Osteoblast (primary cell): Measurements from ENCODE around the gene UNC13D. TPM values are rescaled to one million over a fixed set of nuclear protein-coding genes. Genes with fewer than 3 reads are reported as not detected.

Source experiments
- DNase-seq: peaks from one replicate; pipeline ENCODE4 v3.0.0; 2011; ENCODE audit warnings: low spot score, mixed read lengths; ENCODE audit not compliant: insufficient read length; ENCODE audit errors: missing footprints
- H2AFZ ChIP-seq: 2 replicates; pipeline ENCODE4 v1.6.0; 2011; ENCODE audit warnings: mild to moderate bottlenecking, low read length
- H3K27ac ChIP-seq: 2 replicates; pipeline ENCODE4 v1.5.1; 2011; ENCODE audit warnings: mild to moderate bottlenecking, low read depth, low read length, moderate library complexity
- H3K27me3 ChIP-seq: 2 replicates; pipeline ENCODE4 v1.6.0; 2012; ENCODE audit warnings: mild to moderate bottlenecking, control low read depth, inconsistent platforms, low read length, moderate library complexity; ENCODE audit not compliant: insufficient read depth
- H3K36me3 ChIP-seq: 2 replicates; pipeline ENCODE4 v1.5.1; 2011; ENCODE audit warnings: mild to moderate bottlenecking, low read length, control low read depth, moderate library complexity; ENCODE audit not compliant: insufficient read depth
- H3K4me1 ChIP-seq: 2 replicates; pipeline ENCODE4 v1.5.1; 2011; ENCODE audit warnings: mild to moderate bottlenecking, low read length, control low read depth, moderate library complexity; ENCODE audit not compliant: insufficient read depth
- H3K4me2 ChIP-seq: 2 replicates; pipeline ENCODE4 v1.6.0; 2011; ENCODE audit warnings: mild to moderate bottlenecking, low read length; ENCODE audit not compliant: insufficient read depth
- H3K4me3 ChIP-seq: fragments of 200-600 bp; sonication (generic); 3 replicates; pipeline ENCODE4 v1.5.1; 2012; ENCODE audit warnings: mild to moderate bottlenecking, low read length, inconsistent platforms; ENCODE audit not compliant: insufficient read depth
- H3K79me2 ChIP-seq: 2 replicates; pipeline ENCODE4 v1.6.0; 2012; ENCODE audit warnings: mild to moderate bottlenecking, low read length, control low read depth, inconsistent platforms; ENCODE audit not compliant: insufficient read depth
- H3K9me3 ChIP-seq: 2 replicates; pipeline ENCODE4 v1.5.1; 2011; ENCODE audit warnings: low read depth, low read length, control low read depth
- H4K20me1 ChIP-seq: 2 replicates; pipeline ENCODE4 v1.6.0; 2012; ENCODE audit warnings: mild to moderate bottlenecking, low read length, control low read depth; ENCODE audit not compliant: insufficient read depth
- total RNA-seq: library from RNA; depleted of rRNA; stranded (reverse); fragments of >200 nt; gene quantifications from 2 replicates; pipeline ENCODE4 v1.2.3, GENCODE V29; 2012
- TF ChIP-seq, protein P1 (sequence below): IDR thresholded peaks from 2 replicates; pipeline ENCODE4 v1.5.1; 2011; ENCODE audit warnings: mild to moderate bottlenecking, low read depth, low read length, moderate library complexity; ENCODE audit errors: extremely low read depth

Gene UNC13D
- total RNA-seq, 1 donor, result 1.1 TPM

DNA sequence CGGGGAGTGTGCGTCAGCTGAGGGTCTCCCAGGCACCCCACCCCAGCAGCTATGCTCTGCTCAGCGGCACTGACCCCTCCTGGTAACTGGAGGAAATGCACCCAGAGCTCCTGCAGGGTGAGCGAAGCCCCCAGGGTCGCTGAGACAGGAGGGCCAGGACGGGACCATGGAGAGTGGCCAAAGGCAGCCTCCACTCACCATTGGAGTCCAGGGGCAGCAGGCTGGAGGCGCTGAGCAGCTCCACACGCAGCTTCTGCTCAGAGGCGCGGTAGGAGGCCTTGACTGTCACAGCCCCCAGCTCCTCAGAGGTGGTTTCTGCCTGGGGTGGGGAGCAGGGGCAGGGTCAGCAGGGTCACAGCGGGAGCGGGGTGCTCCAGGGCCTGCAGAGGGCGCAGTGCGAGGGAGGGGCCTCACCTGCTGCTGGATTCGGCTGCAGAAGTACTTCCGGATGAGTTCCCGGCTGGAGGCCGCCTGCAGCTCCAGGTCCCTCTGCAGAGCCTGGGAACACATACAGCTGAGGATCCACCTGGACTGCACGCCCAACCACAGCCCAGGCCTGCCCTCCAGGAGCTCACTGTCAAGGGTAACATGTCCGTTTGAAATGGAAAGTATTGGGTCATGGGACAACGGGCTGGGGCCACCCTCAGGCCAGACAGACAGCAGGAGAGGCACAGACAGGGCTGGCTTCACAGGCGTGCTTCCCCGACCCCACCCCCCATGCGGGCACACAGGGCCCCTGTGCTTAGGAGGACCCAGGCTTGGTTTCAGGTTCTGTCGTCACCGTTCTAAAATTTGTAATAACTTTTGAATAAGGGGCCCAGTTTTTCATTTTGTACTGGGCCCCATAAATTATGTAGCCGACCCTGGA lies 13.8 kb downstream of the UNC13D start:
- H4K20me1 ChIP-seq, result no peaks in the 10 kb centered on the region
- no peaks in the 10 kb centered on the region for H3K79me2 ChIP-seq
- H3K9me3 ChIP-seq, result no peaks in the 10 kb centered on the region
- H2AFZ ChIP-seq, result no peak overlapping the region
- H3K27me3 ChIP-seq, result no peaks in the 10 kb centered on the region
- no peak overlapping the region for H3K4me3 ChIP-seq
- no peak overlapping the region for H3K27ac ChIP-seq
- H3K36me3 ChIP-seq, result no peaks in the 10 kb centered on the region
- TF ChIP-seq, protein P1, sequence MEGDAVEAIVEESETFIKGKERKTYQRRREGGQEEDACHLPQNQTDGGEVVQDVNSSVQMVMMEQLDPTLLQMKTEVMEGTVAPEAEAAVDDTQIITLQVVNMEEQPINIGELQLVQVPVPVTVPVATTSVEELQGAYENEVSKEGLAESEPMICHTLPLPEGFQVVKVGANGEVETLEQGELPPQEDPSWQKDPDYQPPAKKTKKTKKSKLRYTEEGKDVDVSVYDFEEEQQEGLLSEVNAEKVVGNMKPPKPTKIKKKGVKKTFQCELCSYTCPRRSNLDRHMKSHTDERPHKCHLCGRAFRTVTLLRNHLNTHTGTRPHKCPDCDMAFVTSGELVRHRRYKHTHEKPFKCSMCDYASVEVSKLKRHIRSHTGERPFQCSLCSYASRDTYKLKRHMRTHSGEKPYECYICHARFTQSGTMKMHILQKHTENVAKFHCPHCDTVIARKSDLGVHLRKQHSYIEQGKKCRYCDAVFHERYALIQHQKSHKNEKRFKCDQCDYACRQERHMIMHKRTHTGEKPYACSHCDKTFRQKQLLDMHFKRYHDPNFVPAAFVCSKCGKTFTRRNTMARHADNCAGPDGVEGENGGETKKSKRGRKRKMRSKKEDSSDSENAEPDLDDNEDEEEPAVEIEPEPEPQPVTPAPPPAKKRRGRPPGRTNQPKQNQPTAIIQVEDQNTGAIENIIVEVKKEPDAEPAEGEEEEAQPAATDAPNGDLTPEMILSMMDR, result peak; percentile 56
- peaks cover 16% of the 10 kb centered on the region for H3K4me1 ChIP-seq
- DNase-seq, result peak; percentile 94
- no peak overlapping the region for H3K4me2 ChIP-seq

DNA sequence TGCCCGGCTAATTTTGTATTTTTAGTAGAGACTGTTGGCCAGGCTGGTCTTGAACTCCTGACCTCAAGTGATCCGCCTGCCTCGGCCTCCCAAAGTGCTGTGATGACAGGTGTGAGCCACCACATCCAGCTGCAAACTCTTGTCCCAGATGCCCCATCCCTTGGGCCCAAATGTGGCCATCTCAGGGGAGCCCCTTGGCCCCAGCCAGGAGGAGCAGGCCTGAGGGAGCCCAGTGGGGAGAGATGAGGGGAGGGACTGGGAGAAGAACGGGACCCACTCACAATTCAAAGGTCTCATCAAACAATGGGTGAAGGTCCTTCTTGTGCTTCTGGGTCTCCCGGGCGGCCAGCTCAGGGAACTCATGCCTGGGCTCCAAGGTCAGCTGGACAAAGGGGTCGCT lies 14.5 kb downstream of the UNC13D start:
- no peaks in the 10 kb centered on the region for H3K36me3 ChIP-seq
- no peaks in the 10 kb centered on the region for H3K9me3 ChIP-seq
- H3K4me1 ChIP-seq, result peaks cover 16% of the 10 kb centered on the region
- H3K79me2 ChIP-seq, result no peaks in the 10 kb centered on the region
- no peaks in the 10 kb centered on the region for H3K27me3 ChIP-seq
- TF ChIP-seq, protein P1, result no peak
- no peak overlapping the region for H3K27ac ChIP-seq
- H3K4me3 ChIP-seq, result no peak overlapping the region
- no peaks in the 10 kb centered on the region for H4K20me1 ChIP-seq
- DNase-seq, result no peak
- H3K4me2 ChIP-seq, result no peak overlapping the region
- H2AFZ ChIP-seq, result no peak overlapping the region

DNA sequence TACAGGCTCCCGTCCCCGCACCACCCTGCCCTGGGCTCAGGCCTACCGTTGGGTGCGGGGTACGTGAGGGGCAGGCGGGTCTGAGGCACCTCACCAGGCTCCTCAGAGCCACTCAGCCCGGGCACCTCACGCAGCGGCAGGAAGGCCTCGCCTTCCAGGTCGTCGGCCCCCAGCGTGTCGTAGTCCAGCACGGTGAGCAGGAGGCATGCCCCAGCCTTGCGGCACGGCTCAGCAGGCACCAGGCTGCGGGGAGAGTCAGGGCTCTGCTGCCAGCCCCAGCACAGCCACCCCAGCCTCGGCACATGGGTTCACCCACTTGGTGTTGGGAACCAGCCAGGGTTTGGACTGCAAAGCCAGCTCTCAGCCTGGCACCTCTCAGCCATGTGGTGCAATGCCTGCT lies 15.5 kb downstream of the UNC13D start:
- Histone ChIP-seq H3K4me3 (no peak overlapping the region), H3K9me3 (no peaks in the 10 kb centered on the region), H4K20me1 (no peaks in the 10 kb centered on the region), H3K4me1 (peaks cover 16% of the 10 kb centered on the region), H3K79me2 (no peaks in the 10 kb centered on the region), H3K36me3 (no peaks in the 10 kb centered on the region), H3K4me2 (no peak overlapping the region), H3K27me3 (no peaks in the 10 kb centered on the region), H3K27ac (no peak overlapping the region), H2AFZ (no peak overlapping the region)
- peak; percentile 87 for DNase-seq
- TF ChIP-seq, protein P1, result no peak

DNA sequence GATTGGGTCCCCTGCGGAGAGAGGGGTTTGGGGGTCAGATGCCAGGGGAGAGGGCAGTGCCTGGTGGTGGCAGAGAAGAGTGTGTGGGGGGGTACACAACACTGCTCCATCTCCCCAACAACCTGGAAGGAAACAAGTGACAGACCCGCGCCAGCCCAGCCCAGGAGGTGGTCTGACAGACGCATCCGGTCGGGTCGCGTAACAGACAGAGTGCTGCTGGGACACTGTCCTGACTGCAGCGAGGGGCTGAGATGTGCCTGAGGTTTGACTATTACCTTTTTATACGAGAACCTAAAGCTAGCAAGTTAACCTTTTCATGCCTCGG lies 16.2 kb downstream of the UNC13D start:
- H3K4me3 ChIP-seq, result peak overlapping the region; percentile 68
- H3K27me3 ChIP-seq, result no peaks in the 10 kb centered on the region
- TF ChIP-seq, protein P1, result no peak
- H3K4me1 ChIP-seq, result peaks cover 16% of the 10 kb centered on the region
- H3K4me2 ChIP-seq, result peak overlapping the region; percentile 91
- H2AFZ ChIP-seq, result peak overlapping the region; percentile 87
- no peak overlapping the region for H3K27ac ChIP-seq
- H3K36me3 ChIP-seq, result no peaks in the 10 kb centered on the region
- no peaks in the 10 kb centered on the region for H3K9me3 ChIP-seq
- H4K20me1 ChIP-seq, result no peaks in the 10 kb centered on the region
- H3K79me2 ChIP-seq, result no peaks in the 10 kb centered on the region
- no peak for DNase-seq
